Psoas muscle (tissue), 8 donors: Measurements from ENCODE around the gene ARHGAP45. TPM values are rescaled to one million over a fixed set of nuclear protein-coding genes. Genes with fewer than 3 reads are reported as not detected.

Experiments
- ATAC-seq, 4 donors: fragments of 200-7000 bp; cut with Tn5 transposase; one replicate each; pipeline ENCODE4 v1.9.1; 2020; ENCODE audit warnings: moderate library complexity in 3 of 4, mild to moderate bottlenecking in 2 of 4
- DNase-seq, 2 donors: peaks; one replicate each; pipeline ENCODE4 v3.0.0-alpha.2; 2020
- H3K27ac ChIP-seq: fragments of 200-600 bp; one replicate; pipeline ENCODE4 v1.8.0; 2022
- H3K27me3 ChIP-seq, 3 donors: fragments of 200-600 bp in 1 of 3; one replicate each; pipeline versions ENCODE4 v1.6.1 to v1.8.0; 2013 to 2022; ENCODE audit warnings: low read length in 2 of 3, mild to moderate bottlenecking in 2 of 3, moderate library complexity in 1 of 3; ENCODE audit not compliant: insufficient read depth in 3 of 3
- H3K36me3 ChIP-seq, 2 donors: fragments of 200-600 bp in 1 of 2; one replicate each; pipeline versions ENCODE4 v1.6.1 to v1.8.0; 2013 to 2022; ENCODE audit warnings: low read depth in 1 of 2, mild to moderate bottlenecking in 1 of 2, moderate library complexity in 1 of 2; ENCODE audit not compliant: insufficient read depth in 1 of 2
- H3K4me1 ChIP-seq: fragments of 200-600 bp; one replicate; pipeline ENCODE4 v1.8.0; 2022
- H3K4me3 ChIP-seq: fragments of 200-600 bp; one replicate; pipeline ENCODE4 v1.8.0; 2022; ENCODE audit warnings: mild to moderate bottlenecking
- H3K9me3 ChIP-seq: fragments of 200-600 bp; one replicate; pipeline ENCODE4 v1.8.0; 2022
- WGBS, 3 donors: extraction: QIAGEN DNeasy Blood & Tissue Kit; methylation state at CpG; one replicate each; pipeline versions ENCODE4 v1.1.6 to v1.1.7; 2013; 5-methylcytosine and 5-hydroxymethylcytosine counted together
- intact Hi-C, 2 donors: fragments of 100-400 bp; cut with DNase I; formaldehyde crosslinking; loops; one replicate each; pipeline versions ENCODE4 v1.11.0 to v1.14.2; 2022
- polyA plus RNA-seq, 3 donors: library from polyadenylated mRNA; stranded (reverse); fragments of 200-250 nt; gene quantifications; one replicate each; pipeline ENCODE4 v1.2.3, GENCODE V29; 2013
- total RNA-seq, 4 donors: library from RNA; stranded (reverse); fragmentation: NEBNext Ultra II Directional in 2 of 4; extraction: Animal tissue kit (Norgen Biotek cat#: 25700) in 2 of 4; gene quantifications; one replicate each; pipeline versions ENCODE4 v1.2.1 to v1.2.4, GENCODE V29; 2021 to 2023
- TF ChIP-seq, protein P1 (sequence below): fragments of 200-600 bp; IDR thresholded peaks from one replicate; pipeline ENCODE4 v1.8.0; 2022; ENCODE audit warnings: antibody characterized with exemption
- donor health status: healthy with polysubstance abuse.
- donor health status: DM: no; HTN: no; CAD: no; lungs with moderate emphysema.
- donor health status: Bipolar disorder and iron deficiency.
- donor health status: healthy.
- donor health status: DM: yes; HTN: yes; CAD: no.
- donor health status: DM: no; HTN: no; CAD: no.
- donor health status: DM: no; HTN: no; CAD: no.
- donor health status: DM: yes; HTN: yes; CAD: no.

Gene ARHGAP45
- total and polyA plus RNA-seq, 7 donors = 1.2 to 4.0 (median 2.0) TPM

DNA sequence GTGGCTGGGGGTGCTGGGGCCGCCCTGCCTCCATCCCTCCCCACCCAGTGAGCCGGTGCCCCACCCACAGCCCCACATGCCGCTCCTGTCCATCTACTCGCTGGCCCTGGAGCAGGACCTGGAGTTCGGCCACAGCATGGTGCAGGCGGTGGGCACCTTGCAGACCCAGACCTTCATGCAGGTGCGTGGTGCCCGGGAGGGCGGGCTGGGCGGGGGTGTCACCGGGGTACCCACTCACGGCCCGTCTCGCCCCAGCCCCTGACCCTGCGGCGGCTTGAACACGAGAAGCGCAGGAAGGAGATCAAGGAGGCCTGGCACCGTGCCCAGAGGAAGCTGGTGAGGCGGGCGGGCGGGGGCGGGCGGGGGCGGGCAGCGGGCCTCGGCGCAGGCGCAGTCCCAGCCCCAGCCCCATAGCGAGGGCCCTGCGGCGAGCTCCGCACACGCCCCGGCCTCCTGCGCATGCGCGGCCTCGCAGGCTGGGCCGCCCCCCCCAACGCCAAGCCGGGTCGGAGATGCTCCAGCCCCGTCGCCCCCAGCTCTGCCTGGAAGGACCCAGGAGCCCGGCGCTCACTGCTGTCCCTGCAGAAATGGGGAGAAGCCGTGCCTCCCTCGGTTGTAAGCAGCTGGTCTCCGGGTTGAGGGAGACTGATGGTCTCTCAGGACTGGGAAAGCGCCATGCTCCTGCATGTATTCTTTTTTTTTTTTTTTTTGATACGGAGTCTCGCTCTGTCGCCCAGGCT is 7.7 kb downstream of the ARHGAP45 start:
- Histone ChIP-seq H3K27ac (no peak overlapping the region), H3K36me3 (no peaks in the 10 kb centered on the region), H3K27me3 (peaks cover 0 to 30% (median 14%) of the 10 kb centered on the region in 3 donors), H3K4me3 (peak overlapping the region; percentile 15), H3K4me1 (peaks cover 3% of the 10 kb centered on the region), H3K9me3 (no peaks in the 10 kb centered on the region)
- intact Hi-C loops = no loop called here
- ATAC-seq (peak in 3 of 4 donors; percentile 29 to 56 (median 37)), DNase-seq (peak; percentile 83 to 90)
- 54 to 64% (median 62%) methylated on average over 29 to 54 of the region's 54 CpGs for WGBS, 3 donors
- TF ChIP-seq, protein P1, sequence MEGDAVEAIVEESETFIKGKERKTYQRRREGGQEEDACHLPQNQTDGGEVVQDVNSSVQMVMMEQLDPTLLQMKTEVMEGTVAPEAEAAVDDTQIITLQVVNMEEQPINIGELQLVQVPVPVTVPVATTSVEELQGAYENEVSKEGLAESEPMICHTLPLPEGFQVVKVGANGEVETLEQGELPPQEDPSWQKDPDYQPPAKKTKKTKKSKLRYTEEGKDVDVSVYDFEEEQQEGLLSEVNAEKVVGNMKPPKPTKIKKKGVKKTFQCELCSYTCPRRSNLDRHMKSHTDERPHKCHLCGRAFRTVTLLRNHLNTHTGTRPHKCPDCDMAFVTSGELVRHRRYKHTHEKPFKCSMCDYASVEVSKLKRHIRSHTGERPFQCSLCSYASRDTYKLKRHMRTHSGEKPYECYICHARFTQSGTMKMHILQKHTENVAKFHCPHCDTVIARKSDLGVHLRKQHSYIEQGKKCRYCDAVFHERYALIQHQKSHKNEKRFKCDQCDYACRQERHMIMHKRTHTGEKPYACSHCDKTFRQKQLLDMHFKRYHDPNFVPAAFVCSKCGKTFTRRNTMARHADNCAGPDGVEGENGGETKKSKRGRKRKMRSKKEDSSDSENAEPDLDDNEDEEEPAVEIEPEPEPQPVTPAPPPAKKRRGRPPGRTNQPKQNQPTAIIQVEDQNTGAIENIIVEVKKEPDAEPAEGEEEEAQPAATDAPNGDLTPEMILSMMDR = no peak

DNA sequence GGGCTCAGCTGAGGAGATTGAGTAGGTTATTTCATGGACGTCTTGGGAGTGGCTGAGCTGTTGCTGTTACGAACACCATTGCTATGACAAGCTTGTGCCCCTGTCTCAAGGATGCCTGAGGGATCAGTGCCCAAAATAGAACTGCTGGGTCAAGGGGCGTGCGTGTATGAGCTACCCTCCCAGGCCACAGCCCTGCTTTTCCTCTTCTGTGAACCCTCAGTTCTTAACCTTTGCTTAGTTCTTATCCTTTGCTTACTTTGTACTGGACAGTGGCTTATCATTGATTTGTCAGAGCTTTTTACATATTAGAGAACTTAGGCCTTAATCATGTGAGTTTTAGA is 9.0 kb downstream of the ARHGAP45 start:
- ATAC-seq (no peak), DNase-seq (no peak)
- Histone ChIP-seq H3K9me3 (no peaks in the 10 kb centered on the region), H3K27ac (no peak overlapping the region), H3K27me3 (peaks cover 0 to 17% (median 6%) of the 10 kb centered on the region in 3 donors), H3K4me3 (no peak overlapping the region), H3K36me3 (no peaks in the 10 kb centered on the region), H3K4me1 (peaks cover 3% of the 10 kb centered on the region)
- 78 to 81% (median 78%) methylated on average over 4 of the region's 4 CpGs for WGBS, 3 donors
- TF ChIP-seq, protein P1 = no peak
- intact Hi-C loops = no loop called here

DNA sequence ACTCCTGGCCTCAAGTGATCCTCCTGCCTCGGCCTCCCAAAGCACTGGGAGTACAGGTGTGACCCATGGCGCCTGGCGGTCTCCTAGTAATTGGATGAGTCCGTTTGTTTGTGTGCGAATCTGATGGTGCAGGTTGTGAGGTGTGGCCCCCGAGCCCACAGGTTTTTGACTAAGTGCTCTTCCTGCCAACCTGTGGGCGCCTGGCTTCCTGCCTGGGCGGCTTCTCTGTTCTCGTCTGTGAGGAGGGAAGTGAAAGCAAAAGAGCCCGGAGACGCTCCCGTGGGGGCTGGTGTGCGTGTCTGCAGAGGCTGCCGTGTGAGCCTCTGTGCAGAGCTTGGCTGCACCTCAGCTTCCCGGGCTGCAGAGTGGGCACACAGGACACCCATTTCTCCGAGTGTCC is 10.0 kb downstream of the ARHGAP45 start:
- Histone ChIP-seq H3K9me3 (no peaks in the 10 kb centered on the region), H3K4me1 (no peaks in the 10 kb centered on the region), H3K27ac (no peak overlapping the region), H3K27me3 (peaks cover 0 to 7% (median 4%) of the 10 kb centered on the region in 3 donors), H3K36me3 (no peaks in the 10 kb centered on the region), H3K4me3 (no peak overlapping the region)
- ATAC-seq = no peak
- TF ChIP-seq, protein P1 = no peak
- DNase-seq = peak; percentile 63 to 79
- intact Hi-C loops = no loop called here
- 60% methylated on average over 16 of the region's 16 CpGs for WGBS, 3 donors

DNA sequence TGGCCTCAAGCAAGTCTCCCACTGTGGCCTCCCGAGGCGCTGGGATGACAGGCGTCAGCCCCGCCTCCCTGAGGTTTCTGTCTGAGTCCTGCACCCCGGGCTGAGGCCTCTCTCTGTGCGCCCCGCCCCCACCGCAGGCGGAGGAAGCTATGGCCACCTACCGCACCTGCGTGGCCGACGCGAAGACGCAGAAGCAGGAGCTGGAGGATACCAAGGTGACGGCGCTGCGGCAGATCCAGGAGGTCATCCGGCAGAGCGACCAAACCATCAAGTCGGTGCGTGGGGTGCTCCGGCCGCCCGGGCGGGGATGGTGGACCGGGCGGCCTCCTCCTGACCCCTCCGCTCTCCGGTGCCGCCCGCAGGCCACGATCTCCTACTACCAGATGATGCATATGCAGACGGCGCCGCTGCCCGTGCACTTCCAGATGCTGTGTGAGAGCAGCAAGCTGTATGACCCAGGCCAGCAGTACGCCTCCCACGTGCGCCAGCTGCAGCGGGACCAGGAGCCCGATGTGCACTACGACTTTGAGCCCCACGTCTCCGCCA is 12.7 kb downstream of the ARHGAP45 start:
- peaks cover 0 to 5% (median 0%) of the 10 kb centered on the region in 3 donors for H3K27me3 ChIP-seq
- no peaks in the 10 kb centered on the region for H3K4me1 ChIP-seq
- no peak overlapping the region for H3K27ac ChIP-seq
- intact Hi-C loops = no loop called here
- no peaks in the 10 kb centered on the region for H3K9me3 ChIP-seq
- ATAC-seq (no peak), DNase-seq (no peak)
- TF ChIP-seq, protein P1 = no peak
- WGBS, 3 donors = 83 to 89% (median 86%) methylated on average over 36 to 45 of the region's 45 CpGs
- H3K36me3 ChIP-seq = no peaks in the 10 kb centered on the region
- no peak overlapping the region for H3K4me3 ChIP-seq
